Endodermal cell (in vitro differentiated cells): ENCODE data around the gene GSG1L. TPM values are rescaled to one million over a fixed set of nuclear protein-coding genes. Genes with fewer than 3 reads are reported as not detected.
A peak's percentile ranks its signal among the peaks of the same experiment; 100 is the strongest.

Experiments used
- DNase-seq: peaks from one replicate; pipeline ENCODE4 v3.0.0-alpha.2; 2017
- H3K27ac ChIP-seq: 2 replicates; pipeline ENCODE4 v1.5.1; 2013; ENCODE audit warnings: mild to moderate bottlenecking, low read depth, low read length, moderate library complexity
- H3K27me3 ChIP-seq: 2 replicates; pipeline ENCODE4 v1.6.1; 2013; ENCODE audit warnings: mild to moderate bottlenecking, low read length, moderate library complexity; ENCODE audit not compliant: insufficient read depth, control insufficient read depth, poor library complexity, severe bottlenecking
- H3K36me3 ChIP-seq: 2 replicates; pipeline ENCODE4 v1.7.0; 2013; ENCODE audit warnings: mild to moderate bottlenecking, low read length, moderate library complexity; ENCODE audit not compliant: control insufficient read depth, insufficient read depth
- H3K4me1 ChIP-seq: one replicate; pipeline ENCODE4 v1.7.0; 2013; ENCODE audit warnings: low read length; ENCODE audit not compliant: control insufficient read depth, insufficient read depth
- H3K4me3 ChIP-seq: 2 replicates; pipeline ENCODE4 v1.5.1; 2013; ENCODE audit warnings: mild to moderate bottlenecking, low read length, moderate library complexity
- H3K9ac ChIP-seq: 2 replicates; pipeline ENCODE4 v1.6.1; 2013; ENCODE audit warnings: mild to moderate bottlenecking, low read length, moderate library complexity; ENCODE audit not compliant: poor library complexity, severe bottlenecking; ENCODE audit errors: extremely low read depth
- H3K9me3 ChIP-seq: 2 replicates; pipeline ENCODE4 v1.6.1; 2013; ENCODE audit warnings: mild to moderate bottlenecking, low read length, moderate library complexity; ENCODE audit not compliant: control insufficient read depth
- H3K27ac Mint-ChIP-seq: 2 replicates; pipeline ENCODE4 v1.8.0; 2020; ENCODE audit warnings: mixed read lengths
- H3K27me3 Mint-ChIP-seq: 2 replicates; pipeline ENCODE4 v1.8.0; 2021; ENCODE audit warnings: mild to moderate bottlenecking, mixed read lengths; ENCODE audit not compliant: insufficient read depth
- H3K36me3 Mint-ChIP-seq: 2 replicates; pipeline ENCODE4 v1.8.0; 2020; ENCODE audit warnings: low read depth, mixed read lengths
- H3K4me1 Mint-ChIP-seq: 2 replicates; pipeline ENCODE4 v1.8.0; 2020; ENCODE audit warnings: mixed read lengths
- H3K4me3 Mint-ChIP-seq: 2 replicates; pipeline ENCODE4 v1.8.0; 2020; ENCODE audit warnings: mild to moderate bottlenecking, moderate library complexity, mixed read lengths
- H3K9me3 Mint-ChIP-seq: 2 replicates; pipeline ENCODE4 v1.8.0; 2020; ENCODE audit warnings: mild to moderate bottlenecking, mixed read lengths
- CTCF ChIP-seq: fragments of 200-600 bp; sonication (generic); conservative IDR thresholded peaks from 2 replicates; pipeline ENCODE4 v1.5.0; 2021; ENCODE audit warnings: antibody characterized with exemption, mild to moderate bottlenecking
- whole genome bisulfite sequencing, 2 experiments: methylation state at CpG; one replicate each; pipeline versions ENCODE4 v1.1.5 to v1.1.7; 2013; ENCODE audit warnings: missing lambda C conversion rate in 2 of 2, mixed read lengths in 1 of 2; ENCODE audit not compliant: insufficient coverage in 1 of 2, insufficient read length in 1 of 2; 5-methylcytosine and 5-hydroxymethylcytosine counted together
- total RNA-seq, 2 donors: library from RNA; stranded (reverse); fragmentation: NEBNext Ultra II Directional in 1 of 2; extraction: Animal tissue kit (Norgen Biotek cat#: 25700) in 1 of 2; gene quantifications; 2 replicates in 1 of 2; 3 replicates in 1 of 2; pipeline ENCODE4 v1.2.1, GENCODE V29; 2021

The GSG1L gene
- total RNA-seq, 2 donors from 2014 or later = 0.24 TPM; not detected in 1

- no peak overlapping the region for H3K27ac Mint-ChIP-seq
These were observed 293.8 kb downstream of the GSG1L start for GRCh38 chr16:27769561-27770255.

GRCh38 chr16:27768651-27769272 lies 294.8 kb downstream of the GSG1L start:
- Histone ChIP-seq H3K27ac (no peak overlapping the region), H3K9me3 (peaks cover 14% of the 10 kb centered on the region), H3K36me3 (peaks cover 44% of the 10 kb centered on the region), H3K9ac (no peak overlapping the region), H3K27me3 (no peaks in the 10 kb centered on the region), H3K4me1 (no peaks in the 10 kb centered on the region), H3K4me3 (no peak overlapping the region)
- DNase-seq = no peak
- no peak overlapping the region for H3K27ac Mint-ChIP-seq
- peaks cover 44% of the 10 kb centered on the region for H3K36me3 Mint-ChIP-seq
- no peaks in the 10 kb centered on the region for H3K4me1 Mint-ChIP-seq
- H3K4me3 Mint-ChIP-seq = no peak overlapping the region
- peaks cover 20% of the 10 kb centered on the region for H3K9me3 Mint-ChIP-seq
- 93 to 98% methylated on average over 5 to 8 of the region's 8 CpGs for WGBS, 2 experiments
- TF ChIP-seq CTCF = no peak
- no peaks in the 10 kb centered on the region for H3K27me3 Mint-ChIP-seq

More at GRCh38 chr16:27769561-27770255, 293.8 kb downstream of the GSG1L start:
- no peak overlapping the region for H3K4me3 Mint-ChIP-seq
- Histone ChIP-seq H3K4me3 (no peak overlapping the region), H3K27me3 (no peaks in the 10 kb centered on the region), H3K27ac (peak overlapping the region; percentile 44), H3K9me3 (peaks cover 5% of the 10 kb centered on the region), H3K4me1 (no peaks in the 10 kb centered on the region), H3K36me3 (peaks cover 35% of the 10 kb centered on the region), H3K9ac (no peak overlapping the region)
- no peak for TF ChIP-seq CTCF
- 83 to 89% methylated on average over 20 to 27 of the region's 27 CpGs for WGBS, 2 experiments
- H3K4me1 Mint-ChIP-seq = no peaks in the 10 kb centered on the region
- no peaks in the 10 kb centered on the region for H3K27me3 Mint-ChIP-seq
- H3K36me3 Mint-ChIP-seq = peaks cover 38% of the 10 kb centered on the region
- H3K9me3 Mint-ChIP-seq = peaks cover 11% of the 10 kb centered on the region
- no peak for DNase-seq

GRCh38 chr16:27767971-27768591 lies 295.4 kb downstream of the GSG1L start:
- Mint-ChIP-seq H3K4me3 (no peak overlapping the region), H3K9me3 (peaks cover 23% of the 10 kb centered on the region), H3K27me3 (no peaks in the 10 kb centered on the region), H3K36me3 (peaks cover 45% of the 10 kb centered on the region), H3K4me1 (no peaks in the 10 kb centered on the region), H3K27ac (no peak overlapping the region)
- H3K9me3 ChIP-seq = peaks cover 17% of the 10 kb centered on the region
- 90% methylated on average over 5 of the region's 5 CpGs; no CpG with 5 or more reads in 1 of the 2 experiments for WGBS, 2 experiments
- peaks cover 45% of the 10 kb centered on the region for H3K36me3 ChIP-seq
- H3K27me3 ChIP-seq = no peaks in the 10 kb centered on the region
- H3K9ac ChIP-seq = no peak overlapping the region
- H3K4me3 ChIP-seq = no peak overlapping the region
- no peak overlapping the region for H3K27ac ChIP-seq
- DNase-seq = no peak
- H3K4me1 ChIP-seq = no peaks in the 10 kb centered on the region
- no peak for TF ChIP-seq CTCF
